ENCODE data around the gene RNF14.

Gene RNF14

DNA sequence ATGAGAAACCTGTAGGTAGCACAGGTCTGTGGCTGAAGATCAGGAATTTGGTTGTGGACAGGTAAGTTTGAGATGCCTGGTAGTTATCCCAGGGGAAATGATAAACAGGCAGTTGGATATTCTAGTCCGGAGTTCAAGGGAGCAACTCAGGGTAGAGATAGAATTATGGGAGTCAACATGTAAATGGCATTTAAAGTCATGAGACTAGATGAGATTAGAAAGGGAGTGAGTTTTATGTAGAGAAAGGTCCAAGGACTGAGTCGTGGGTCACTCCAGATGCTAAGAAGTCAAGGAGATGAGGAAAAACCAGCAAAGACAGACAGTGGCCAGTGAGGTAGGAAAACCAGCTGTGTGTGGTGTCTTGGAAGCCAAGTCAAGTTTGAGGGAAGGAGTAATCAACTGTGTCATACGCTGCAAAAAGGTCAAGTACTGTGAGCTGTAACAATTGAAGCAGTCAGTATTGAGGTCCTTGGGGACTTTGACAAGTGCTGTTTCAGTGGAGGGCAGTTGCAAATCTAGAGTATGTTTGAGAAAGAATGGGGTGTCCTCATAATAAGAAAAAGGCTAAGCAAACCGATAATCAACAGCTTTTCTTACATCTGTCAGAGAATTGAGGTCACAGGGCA is 25.7 kb downstream of the RNF14 start:
- Histone ChIP-seq H3K9ac (ENCODE audit: low read length) (no peak overlapping the region), H2BK12ac (ENCODE audit: low read length in 2 of 2) (no peak overlapping the region), H4K8ac (ENCODE audit: low read length) (no peak overlapping the region), H3K27me3 (ENCODE audit: control insufficient read depth in 1 of 2, insufficient read depth in 1 of 2, low read length in 2 of 2) (no peaks in the 10 kb centered on the region), H4K91ac (ENCODE audit: low read length) (no peak overlapping the region), H2AK5ac (ENCODE audit: low read length, severe bottlenecking) (no peak overlapping the region), H3K36me3 (ENCODE audit: control insufficient read depth in 1 of 2, insufficient read depth in 2 of 2, low read depth in 1 of 2, low read length in 2 of 2) (peaks cover 18 to 71% of the 10 kb centered on the region in 2 experiments), H3K4ac (ENCODE audit: low read depth in 1 of 2, low read length in 2 of 2) (no peak overlapping the region), H3K23ac (ENCODE audit: low read length in 2 of 2) (no peak overlapping the region), H2BK120ac (ENCODE audit: low read depth, low read length) (no peak overlapping the region), H3K9me3 (ENCODE audit: control insufficient read depth, low read length) (no peaks in the 10 kb centered on the region), H3K27ac (ENCODE audit: low read length, poor library complexity, severe bottlenecking) (no peak overlapping the region), H3K4me3 (ENCODE audit: insufficient read depth in 1 of 2, low read depth in 1 of 2, low read length in 2 of 2) (no peak overlapping the region), H3K4me2 (ENCODE audit: low read length, poor library complexity, severe bottlenecking) (no peak overlapping the region), H2AFZ (ENCODE audit: low read depth, low read length) (no peak overlapping the region), H2BK15ac (ENCODE audit: low read depth, poor library complexity, severe bottlenecking) (no peak overlapping the region), H2BK5ac (ENCODE audit: low read depth, low read length, poor library complexity, severe bottlenecking) (no peak overlapping the region), H3K79me1 (replicated peaks; ENCODE audit: low read length, poor library complexity, severe bottlenecking) (peaks cover 22% of the 10 kb centered on the region), H3K14ac (ENCODE audit: low read length in 2 of 2) (no peak overlapping the region), H3K18ac (ENCODE audit: low read depth in 1 of 2, low read length in 2 of 2) (no peak overlapping the region), H3K4me1 (ENCODE audit: control insufficient read depth, insufficient read depth, low read depth, low read length) (no peaks in the 10 kb centered on the region)
- WGBS: 62% methylated on average over 4 of the region's 4 CpGs
- DNase-seq: no peak

DNA sequence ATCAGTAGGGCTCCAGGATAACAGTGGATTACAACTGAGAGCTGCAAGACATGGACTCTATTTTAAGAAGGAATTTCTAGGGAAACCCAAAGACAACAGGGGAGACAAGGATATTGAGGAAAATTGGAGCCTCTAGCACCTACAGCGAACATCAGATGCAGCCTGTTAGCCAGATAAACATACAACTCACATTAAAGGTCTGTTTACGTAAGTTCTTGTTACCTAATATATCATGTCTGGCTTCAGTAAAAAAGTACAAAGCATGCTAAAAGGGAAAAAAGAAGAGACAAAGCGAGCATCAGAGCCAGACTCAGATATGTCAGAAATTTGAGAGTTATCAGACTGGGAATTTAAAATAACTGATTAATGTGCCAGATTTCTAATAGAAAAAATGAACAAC is 26.8 kb downstream of the RNF14 start:
- H4K8ac ChIP-seq (ENCODE audit: low read length): no peak overlapping the region
- no peak overlapping the region for H3K9ac ChIP-seq (ENCODE audit: low read length)
- H2BK5ac ChIP-seq (ENCODE audit: low read depth, low read length, poor library complexity, severe bottlenecking): no peak overlapping the region
- no peak overlapping the region for H2BK120ac ChIP-seq (ENCODE audit: low read depth, low read length)
- no peaks in the 10 kb centered on the region for H3K9me3 ChIP-seq (ENCODE audit: control insufficient read depth, low read length)
- H3K4me3 ChIP-seq (ENCODE audit: insufficient read depth in 1 of 2, low read depth in 1 of 2, low read length in 2 of 2): no peak overlapping the region
- no peaks in the 10 kb centered on the region for H3K4me1 ChIP-seq (ENCODE audit: control insufficient read depth, insufficient read depth, low read depth, low read length)
- H2AK5ac ChIP-seq (ENCODE audit: low read length, severe bottlenecking): no peak overlapping the region
- peaks cover 22% of the 10 kb centered on the region for H3K79me1 ChIP-seq (replicated peaks; ENCODE audit: low read length, poor library complexity, severe bottlenecking)
- no peak for DNase-seq
- no peak overlapping the region for H3K18ac ChIP-seq (ENCODE audit: low read depth in 1 of 2, low read length in 2 of 2)
- no peak overlapping the region for H4K91ac ChIP-seq (ENCODE audit: low read length)
- H3K27ac ChIP-seq (ENCODE audit: low read length, poor library complexity, severe bottlenecking): no peak overlapping the region
- 100% methylated on average over 1 of the region's 3 CpGs for WGBS
- no peak overlapping the region for H3K23ac ChIP-seq (ENCODE audit: low read length in 2 of 2)
- peaks cover 15 to 74% of the 10 kb centered on the region in 2 experiments for H3K36me3 ChIP-seq (ENCODE audit: control insufficient read depth in 1 of 2, insufficient read depth in 2 of 2, low read depth in 1 of 2, low read length in 2 of 2)
- H2AFZ ChIP-seq (ENCODE audit: low read depth, low read length): no peak overlapping the region
- no peak overlapping the region for H3K4ac ChIP-seq (ENCODE audit: low read depth in 1 of 2, low read length in 2 of 2)
- no peaks in the 10 kb centered on the region for H3K27me3 ChIP-seq (ENCODE audit: control insufficient read depth in 1 of 2, insufficient read depth in 1 of 2, low read length in 2 of 2)
- no peak overlapping the region for H3K14ac ChIP-seq (ENCODE audit: low read length in 2 of 2)
- no peak overlapping the region for H2BK12ac ChIP-seq (ENCODE audit: low read length in 2 of 2)
- H2BK15ac ChIP-seq (ENCODE audit: low read depth, poor library complexity, severe bottlenecking): no peak overlapping the region
- no peak overlapping the region for H3K4me2 ChIP-seq (ENCODE audit: low read length, poor library complexity, severe bottlenecking)

DNA sequence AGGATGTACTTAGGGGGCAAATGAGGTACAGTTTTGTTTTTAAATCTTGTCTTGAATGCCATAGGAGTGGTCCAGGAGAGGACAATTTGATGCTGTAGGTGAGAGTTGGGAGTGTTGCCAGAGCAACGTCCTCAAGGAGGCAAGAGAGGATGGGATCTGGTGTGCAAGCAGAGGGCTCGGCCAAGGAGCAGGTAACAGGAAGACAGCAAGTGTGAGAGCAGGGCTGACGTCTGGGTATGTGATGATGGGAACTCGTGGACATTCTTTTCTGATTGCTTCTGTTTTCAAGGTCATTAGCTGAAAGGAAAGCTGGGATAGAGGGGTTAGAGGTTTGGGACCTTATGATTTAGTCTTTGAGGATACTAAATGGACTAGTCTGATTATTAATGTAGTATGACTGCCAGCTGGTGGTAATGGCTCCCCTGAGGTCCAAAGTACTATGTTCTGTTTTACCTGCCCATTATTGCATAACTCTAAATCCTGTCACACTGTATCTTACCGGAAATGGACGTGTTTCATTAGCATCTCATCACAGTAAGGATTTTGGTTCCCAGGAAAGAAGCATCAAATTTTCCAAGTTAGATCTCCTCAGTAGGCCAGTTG is 28.6 kb downstream of the RNF14 start:
- WGBS: 78% methylated on average over 6 of the region's 6 CpGs
- Histone ChIP-seq H3K9me3 (ENCODE audit: control insufficient read depth, low read length) (no peaks in the 10 kb centered on the region), H3K4me1 (ENCODE audit: control insufficient read depth, insufficient read depth, low read depth, low read length) (no peaks in the 10 kb centered on the region), H3K18ac (ENCODE audit: low read depth in 1 of 2, low read length in 2 of 2) (no peak overlapping the region), H3K9ac (ENCODE audit: low read length) (no peak overlapping the region), H3K4me2 (ENCODE audit: low read length, poor library complexity, severe bottlenecking) (no peak overlapping the region), H2BK12ac (ENCODE audit: low read length in 2 of 2) (no peak overlapping the region), H3K36me3 (ENCODE audit: control insufficient read depth in 1 of 2, insufficient read depth in 2 of 2, low read depth in 1 of 2, low read length in 2 of 2) (peaks cover 17 to 84% of the 10 kb centered on the region in 2 experiments), H4K8ac (ENCODE audit: low read length) (no peak overlapping the region), H4K91ac (ENCODE audit: low read length) (no peak overlapping the region), H3K4ac (ENCODE audit: low read depth in 1 of 2, low read length in 2 of 2) (no peak overlapping the region), H3K14ac (ENCODE audit: low read length in 2 of 2) (no peak overlapping the region), H3K27ac (ENCODE audit: low read length, poor library complexity, severe bottlenecking) (no peak overlapping the region), H2AFZ (ENCODE audit: low read depth, low read length) (no peak overlapping the region), H2AK5ac (ENCODE audit: low read length, severe bottlenecking) (no peak overlapping the region), H2BK15ac (ENCODE audit: low read depth, poor library complexity, severe bottlenecking) (no peak overlapping the region), H3K27me3 (ENCODE audit: control insufficient read depth in 1 of 2, insufficient read depth in 1 of 2, low read length in 2 of 2) (no peaks in the 10 kb centered on the region), H3K23ac (ENCODE audit: low read length in 2 of 2) (no peak overlapping the region), H2BK5ac (ENCODE audit: low read depth, low read length, poor library complexity, severe bottlenecking) (no peak overlapping the region), H2BK120ac (ENCODE audit: low read depth, low read length) (no peak overlapping the region), H3K4me3 (ENCODE audit: insufficient read depth in 1 of 2, low read depth in 1 of 2, low read length in 2 of 2) (no peak overlapping the region), H3K79me1 (replicated peaks; ENCODE audit: low read length, poor library complexity, severe bottlenecking) (peaks cover 22% of the 10 kb centered on the region)
- DNase-seq: no peak

DNA sequence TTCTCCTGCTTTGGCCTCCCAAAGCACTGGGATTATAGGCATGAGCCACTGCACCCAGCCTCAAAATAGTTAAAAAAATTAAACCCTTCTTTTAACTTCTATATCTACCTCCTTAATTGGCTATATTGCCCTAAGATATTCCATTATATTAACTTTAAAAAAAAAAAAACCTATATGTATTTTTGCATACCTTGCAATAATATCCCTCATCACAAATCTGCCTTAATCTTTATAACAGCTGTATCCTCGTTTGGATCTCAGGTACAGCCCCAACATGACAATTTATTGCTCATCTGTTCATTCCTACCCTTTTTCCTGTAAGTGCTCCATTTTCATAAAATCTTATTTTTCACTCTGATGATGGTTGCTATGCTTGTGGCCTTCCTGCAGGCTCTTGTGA is 31.3 kb downstream of the RNF14 start:
- no peaks in the 10 kb centered on the region for H3K27me3 ChIP-seq (ENCODE audit: control insufficient read depth in 1 of 2, insufficient read depth in 1 of 2, low read length in 2 of 2)
- no peak for DNase-seq
- no peak overlapping the region for H3K9ac ChIP-seq (ENCODE audit: low read length)
- H3K79me1 ChIP-seq (replicated peaks; ENCODE audit: low read length, poor library complexity, severe bottlenecking): peaks cover 9% of the 10 kb centered on the region
- H3K27ac ChIP-seq (ENCODE audit: low read length, poor library complexity, severe bottlenecking): no peak overlapping the region
- H4K8ac ChIP-seq (ENCODE audit: low read length): no peak overlapping the region
- no peak overlapping the region for H2AFZ ChIP-seq (ENCODE audit: low read depth, low read length)
- H3K4ac ChIP-seq (ENCODE audit: low read depth in 1 of 2, low read length in 2 of 2): no peak overlapping the region
- H3K4me3 ChIP-seq (ENCODE audit: insufficient read depth in 1 of 2, low read depth in 1 of 2, low read length in 2 of 2): no peak overlapping the region
- H3K23ac ChIP-seq (ENCODE audit: low read length in 2 of 2): no peak overlapping the region
- H2BK120ac ChIP-seq (ENCODE audit: low read depth, low read length): no peak overlapping the region
- no peak overlapping the region for H2BK5ac ChIP-seq (ENCODE audit: low read depth, low read length, poor library complexity, severe bottlenecking)
- H4K91ac ChIP-seq (ENCODE audit: low read length): no peak overlapping the region
- no peak overlapping the region for H2AK5ac ChIP-seq (ENCODE audit: low read length, severe bottlenecking)
- no peak overlapping the region for H2BK15ac ChIP-seq (ENCODE audit: low read depth, poor library complexity, severe bottlenecking)
- H3K4me1 ChIP-seq (ENCODE audit: control insufficient read depth, insufficient read depth, low read depth, low read length): no peaks in the 10 kb centered on the region
- H3K9me3 ChIP-seq (ENCODE audit: control insufficient read depth, low read length): no peaks in the 10 kb centered on the region
- H3K36me3 ChIP-seq (ENCODE audit: control insufficient read depth in 1 of 2, insufficient read depth in 2 of 2, low read depth in 1 of 2, low read length in 2 of 2): peaks cover 25 to 85% of the 10 kb centered on the region in 2 experiments
- no peak overlapping the region for H2BK12ac ChIP-seq (ENCODE audit: low read length in 2 of 2)
- H3K18ac ChIP-seq (ENCODE audit: low read depth in 1 of 2, low read length in 2 of 2): no peak overlapping the region
- H3K14ac ChIP-seq (ENCODE audit: low read length in 2 of 2): no peak overlapping the region
- 100% methylated on average over 1 of the region's 1 CpG for WGBS
- H3K4me2 ChIP-seq (ENCODE audit: low read length, poor library complexity, severe bottlenecking): no peak overlapping the region

All from mesenchymal stem cell (in vitro differentiated cells and primary cell).